Esophagus squamous epithelium (tissue), 5 donors: ENCODE data around the gene METTL25. TPM values are rescaled to one million over a fixed set of nuclear protein-coding genes. Genes with fewer than 3 reads are reported as not detected.

Experiments used
- DNase-seq: peaks from one replicate; lab custom pipeline; 2025; lab: John Stamatoyannopoulos, UW
- H3K27ac ChIP-seq, 4 donors: fragments of 200-600 bp; sonication (generic); one replicate each; pipeline ENCODE4 v1.5.1; 2016 to 2019; ENCODE audit warnings: mild to moderate bottlenecking in 1 of 4
- H3K27me3 ChIP-seq, 4 donors: fragments of 200-600 bp; sonication (generic); 1 replicate in 3 of 4; 2 replicates in 1 of 4; pipeline versions ENCODE4 v1.5.1 to v1.6.0; 2017 to 2021; ENCODE audit warnings: antibody characterized with exemption in 1 of 4
- H3K36me3 ChIP-seq, 3 donors: fragments of 200-600 bp; sonication (generic); one replicate each; pipeline ENCODE4 v1.5.1; 2016 to 2019
- H3K4me1 ChIP-seq, 3 donors: fragments of 200-600 bp; sonication (generic); one replicate each; pipeline ENCODE4 v1.5.1; 2017 to 2019
- H3K4me3 ChIP-seq, 4 donors: fragments of 200-600 bp; sonication (generic); 1 replicate in 3 of 4; 2 replicates in 1 of 4; pipeline ENCODE4 v1.5.1; 2016 to 2019; ENCODE audit warnings: mild to moderate bottlenecking in 2 of 4, moderate library complexity in 1 of 4
- H3K9me3 ChIP-seq, 3 donors: fragments of 200-600 bp; sonication (generic); one replicate each; pipeline ENCODE4 v1.5.1; 2016 to 2019
- CTCF ChIP-seq, 6 experiments: fragments of 450-650 bp in 4 of 6; fragments of 200-600 bp in 2 of 6; sonication (generic) in 2 of 6; IDR thresholded peaks; one replicate each; pipeline ENCODE4 v1.5.1; 2016 to 2019; ENCODE audit warnings: antibody characterized with exemption in 6 of 6, mild to moderate bottlenecking in 4 of 6, moderate library complexity in 4 of 6
- POLR2A ChIP-seq, 4 donors: fragments of 450-650 bp; IDR thresholded peaks; one replicate each; pipeline ENCODE4 v1.6.1; 2017; ENCODE audit warnings: antibody characterized with exemption in 4 of 4, mild to moderate bottlenecking in 4 of 4, moderate library complexity in 3 of 4
- WGBS, 2 donors: methylation state at CpG; one replicate each; pipeline ENCODE4 v1.1.5; 2018; 5-methylcytosine and 5-hydroxymethylcytosine counted together
- intact Hi-C: fragments of 100-400 bp; cut with DNase I; formaldehyde crosslinking; loops from one replicate; pipeline ENCODE4 v1.15.0; 2022
- total RNA-seq, 4 donors: library from RNA; depleted of rRNA; stranded (reverse); fragments of >200 nt; gene quantifications; one replicate each; pipeline ENCODE4 v1.1.0, GENCODE V29; 2016
- donor health status: DM: yes; HTN: yes; CAD: no.

METTL25 gene
- total RNA-seq, 4 donors from 2014 or later: 8.6 to 29.8 (median 9.8) TPM

GRCh38 chr12:82517027-82517426 is 158.7 kb downstream of the METTL25 start:
- H3K27me3 ChIP-seq: no peaks in the 10 kb centered on the region
- H3K36me3 ChIP-seq: no peaks in the 10 kb centered on the region
- TF ChIP-seq CTCF (IDR thresholded peaks at IDR 0.05): peak in 3 of 6 experiments; percentile 13 to 47 (median 15)
- TF ChIP-seq POLR2A (IDR thresholded peaks at IDR 0.05): no peak
- H3K27ac ChIP-seq: no peak overlapping the region
- no peak for DNase-seq
- H3K9me3 ChIP-seq: no peaks in the 10 kb centered on the region
- no peaks in the 10 kb centered on the region for H3K4me1 ChIP-seq
- intact Hi-C loops: no loop called here
- no peak overlapping the region for H3K4me3 ChIP-seq

DNA sequence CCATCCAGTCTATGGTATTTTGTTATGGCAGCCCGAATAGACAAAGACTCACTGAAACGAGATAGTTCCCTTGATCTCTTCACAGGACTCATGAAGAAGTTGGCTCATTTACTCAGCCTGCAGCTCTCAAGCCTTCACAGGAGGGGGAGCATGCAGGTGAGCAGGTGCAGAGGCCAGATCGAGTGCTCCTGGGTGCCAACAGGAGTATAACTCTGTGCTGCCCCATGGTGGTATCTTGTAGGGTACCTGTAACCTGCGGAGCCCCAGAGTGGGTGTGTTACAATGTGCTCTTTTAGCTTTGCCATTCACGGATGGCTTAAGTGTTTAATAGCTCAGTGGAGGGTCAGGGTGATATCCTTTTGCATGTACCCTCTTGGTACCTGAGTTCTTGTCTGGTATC is 159.5 kb downstream of the METTL25 start:
- DNase-seq: no peak
- 60 to 88% methylated on average over 3 to 5 of the region's 5 CpGs for WGBS, 2 donors
- H3K27ac ChIP-seq: no peak overlapping the region
- no peaks in the 10 kb centered on the region for H3K9me3 ChIP-seq
- intact Hi-C loops: no loop called here
- no peaks in the 10 kb centered on the region for H3K27me3 ChIP-seq
- TF ChIP-seq CTCF (IDR thresholded peaks at IDR 0.05) (no peak), POLR2A (IDR thresholded peaks at IDR 0.05) (no peak)
- no peaks in the 10 kb centered on the region for H3K36me3 ChIP-seq
- H3K4me1 ChIP-seq: no peaks in the 10 kb centered on the region
- no peak overlapping the region for H3K4me3 ChIP-seq

GRCh38 chr12:82519510-82519909 is 161.2 kb downstream of the METTL25 start:
- TF ChIP-seq POLR2A (IDR thresholded peaks at IDR 0.05): no peak
- TF ChIP-seq CTCF (IDR thresholded peaks at IDR 0.05): no peak
- Histone ChIP-seq H3K9me3 (no peaks in the 10 kb centered on the region), H3K27ac (no peak overlapping the region), H3K4me1 (peaks cover 0 to 5% (median 0%) of the 10 kb centered on the region in 3 donors), H3K36me3 (no peaks in the 10 kb centered on the region), H3K4me3 (no peak overlapping the region), H3K27me3 (no peaks in the 10 kb centered on the region)
- intact Hi-C loops: no loop called here
- no peak for DNase-seq

DNA sequence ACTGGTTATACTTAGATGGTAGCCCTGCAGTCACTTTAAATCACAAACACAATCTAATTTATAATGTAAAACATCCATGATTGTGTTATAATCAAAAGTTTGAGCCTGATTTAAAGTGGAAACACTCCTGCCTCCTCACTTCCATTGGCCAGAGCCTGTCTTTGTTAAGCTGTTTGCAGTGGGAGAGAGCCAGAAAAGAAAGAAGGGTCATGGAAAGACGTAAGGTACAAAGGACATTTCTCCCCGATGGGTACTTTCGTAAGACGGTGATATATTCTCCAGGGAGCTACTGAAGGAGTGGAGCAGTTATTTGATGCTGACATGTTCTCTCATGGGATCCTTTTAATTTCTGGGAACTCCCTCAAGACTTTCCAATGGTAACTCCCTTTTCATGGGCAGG is 164.0 kb downstream of the METTL25 start:
- Histone ChIP-seq H3K9me3 (no peaks in the 10 kb centered on the region), H3K36me3 (no peaks in the 10 kb centered on the region), H3K4me1 (peaks cover 0 to 5% (median 0%) of the 10 kb centered on the region in 3 donors), H3K27ac (no peak overlapping the region), H3K4me3 (no peak overlapping the region), H3K27me3 (no peaks in the 10 kb centered on the region)
- 90 to 92% methylated on average over 4 of the region's 4 CpGs for WGBS, 2 donors
- intact Hi-C loops: no loop called here
- DNase-seq: no peak
- no peak for TF ChIP-seq POLR2A (IDR thresholded peaks at IDR 0.05)
- TF ChIP-seq CTCF (IDR thresholded peaks at IDR 0.05): no peak

DNA sequence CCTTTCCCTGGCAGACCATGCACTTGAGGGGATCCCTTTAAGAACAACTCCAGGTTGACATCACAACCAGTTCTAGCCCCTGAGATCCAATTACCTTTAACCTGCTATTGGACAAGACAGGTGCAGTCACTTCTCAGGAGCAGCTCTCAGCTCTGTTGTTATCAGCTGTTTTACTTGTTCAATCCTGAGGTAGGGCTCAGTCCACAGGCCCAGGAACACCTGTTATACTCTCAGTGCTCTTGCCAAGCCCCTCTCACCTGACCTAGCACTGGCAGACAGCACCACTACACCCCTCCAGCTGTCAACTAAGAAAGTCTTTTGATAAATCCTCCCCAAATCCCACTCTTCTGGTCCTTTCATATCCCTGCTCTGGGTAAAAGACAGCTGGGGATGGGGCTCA is 164.4 kb downstream of the METTL25 start:
- no peaks in the 10 kb centered on the region for H3K9me3 ChIP-seq
- intact Hi-C loops: no loop called here
- no peak for TF ChIP-seq POLR2A (IDR thresholded peaks at IDR 0.05)
- TF ChIP-seq CTCF (IDR thresholded peaks at IDR 0.05): no peak
- no peak overlapping the region for H3K4me3 ChIP-seq
- H3K4me1 ChIP-seq: peaks cover 0 to 5% (median 0%) of the 10 kb centered on the region in 3 donors
- no peaks in the 10 kb centered on the region for H3K27me3 ChIP-seq
- no peaks in the 10 kb centered on the region for H3K36me3 ChIP-seq
- no peak overlapping the region for H3K27ac ChIP-seq
- DNase-seq: no peak
